IMR-90 (cell line): ENCODE results near the gene SMCP. TPM values are rescaled to one million over a fixed set of nuclear protein-coding genes. Genes with fewer than 3 reads are reported as not detected.

Experiments used
- ATAC-seq: fragments of 200-7000 bp; cut with Tn5 transposase; 2 replicates; pipeline ENCODE4 v1.9.1; 2020; ENCODE audit warnings: low read depth, mild to moderate bottlenecking, moderate library complexity
- BruUV-seq: library from RNA; stranded (reverse); fragments of 400-500 nt; replicated peaks from 2 replicates; lab custom pipeline; 2021; lab: Mats Ljungman, UMichigan
- CTCF ChIA-PET: fragments of 300-600 bp; formaldehyde crosslinking; extraction: SDS; loops from one replicate; lab custom pipeline; 2021; ENCODE audit warnings: antibody characterized with exemption; lab: Yijun Ruan, JAX
- POLR2A ChIA-PET: fragments of 300-600 bp; sonication (Branson Sonifier 250); formaldehyde crosslinking; loops from one replicate; lab custom pipeline; 2022; ENCODE audit warnings: antibody characterized with exemption; ENCODE audit not compliant: unreplicated experiment; lab: Charles Lee
- DNase-seq: peaks from one replicate; pipeline ENCODE4 v3.0.0; 2013
- H2AFZ ChIP-seq: replicated peaks from 2 replicates; pipeline ENCODE3; 2013; ENCODE audit warnings: low read length, mild to moderate bottlenecking; ENCODE audit not compliant: poor library complexity
- H2AK5ac ChIP-seq: 2 replicates; pipeline ENCODE4 v1.6.1; 2013; ENCODE audit warnings: low read depth, low read length, inconsistent platforms
- H2AK9ac ChIP-seq: replicated peaks from 2 replicates; pipeline ENCODE3; 2013; ENCODE audit warnings: mild to moderate bottlenecking, low read depth, low read length, moderate library complexity; ENCODE audit not compliant: poor library complexity
- H2BK120ac ChIP-seq: 2 replicates; pipeline ENCODE4 v1.6.1; 2013; ENCODE audit warnings: low read depth, low read length, inconsistent platforms
- H2BK15ac ChIP-seq: 3 replicates; pipeline ENCODE4 v1.6.1; 2013; ENCODE audit warnings: low read depth, low read length, inconsistent platforms
- H2BK20ac ChIP-seq: 2 replicates; pipeline ENCODE4 v1.6.1; 2013; ENCODE audit warnings: low read depth, mild to moderate bottlenecking, inconsistent platforms, low read length, moderate library complexity
- H2BK5ac ChIP-seq: 2 replicates; pipeline ENCODE4 v1.6.1; 2013; ENCODE audit warnings: mild to moderate bottlenecking, low read depth, low read length, inconsistent platforms; ENCODE audit not compliant: poor library complexity, severe bottlenecking
- H3K14ac ChIP-seq: replicated peaks from 2 replicates; pipeline ENCODE4 v1.6.1; 2013; ENCODE audit warnings: low read depth, low read length, inconsistent platforms
- H3K18ac ChIP-seq: 2 replicates; pipeline ENCODE4 v1.6.1; 2013; ENCODE audit warnings: low read depth, low read length, control low read depth
- H3K23ac ChIP-seq: 2 replicates; pipeline ENCODE4 v1.6.1; 2013; ENCODE audit warnings: low read depth, low read length, inconsistent platforms
- H3K27ac ChIP-seq: 2 replicates; pipeline ENCODE4 v1.5.1; 2013; ENCODE audit warnings: mild to moderate bottlenecking, control low read depth, low read length; ENCODE audit not compliant: insufficient read depth
- H3K27me3 ChIP-seq: 2 replicates; pipeline ENCODE4 v1.6.1; 2013; ENCODE audit warnings: low read length; ENCODE audit not compliant: control insufficient read depth, insufficient read depth
- H3K36me3 ChIP-seq: 2 replicates; pipeline ENCODE4 v1.6.1; 2013; ENCODE audit warnings: low read length, mixed read lengths; ENCODE audit not compliant: control insufficient read depth, insufficient read depth
- H3K4ac ChIP-seq: 2 replicates; pipeline ENCODE4 v1.6.1; 2013; ENCODE audit warnings: low read depth, low read length, inconsistent platforms
- H3K4me1 ChIP-seq: 2 replicates; pipeline ENCODE4 v1.6.1; 2013; ENCODE audit warnings: low read length, mixed read lengths; ENCODE audit not compliant: control insufficient read depth, insufficient read depth
- H3K4me2 ChIP-seq: 2 replicates; pipeline ENCODE4 v1.6.1; 2013; ENCODE audit warnings: low read depth, mild to moderate bottlenecking, control low read depth, low read length, moderate library complexity
- H3K4me3 ChIP-seq: 2 replicates; pipeline ENCODE4 v1.5.1; 2013; ENCODE audit warnings: low read depth, mild to moderate bottlenecking, control low read depth, low read length, moderate library complexity; ENCODE audit not compliant: insufficient read depth
- H3K56ac ChIP-seq: 2 replicates; pipeline ENCODE4 v1.6.1; 2013; ENCODE audit warnings: low read length, inconsistent platforms; ENCODE audit not compliant: insufficient read depth; ENCODE audit errors: extremely low read depth
- H3K79me1 ChIP-seq, 2 experiments: 2 replicates each; pipeline ENCODE4 v1.6.1; 2013; ENCODE audit warnings: low read length in 2 of 2, inconsistent platforms in 1 of 2, low read depth in 1 of 2
- H3K9ac ChIP-seq: 2 replicates; pipeline ENCODE4 v1.6.1; 2013; ENCODE audit warnings: low read depth, low read length, control low read depth
- H3K9me1 ChIP-seq: 2 replicates; pipeline ENCODE4 v1.6.1; 2013; ENCODE audit warnings: low read length, inconsistent platforms; ENCODE audit not compliant: insufficient read depth
- H3K9me3 ChIP-seq: 2 replicates; pipeline ENCODE4 v1.6.1; 2013; ENCODE audit warnings: low read length; ENCODE audit not compliant: control insufficient read depth, insufficient read depth
- H4K20me1 ChIP-seq: 2 replicates; pipeline ENCODE4 v1.6.1; 2013; ENCODE audit warnings: low read length, inconsistent platforms; ENCODE audit not compliant: insufficient read depth
- H4K5ac ChIP-seq: 2 replicates; pipeline ENCODE4 v1.6.1; 2013; ENCODE audit warnings: mild to moderate bottlenecking, low read depth, low read length, control low read depth
- H4K8ac ChIP-seq, 2 experiments: 2 replicates each; pipeline ENCODE4 v1.6.1; 2013; ENCODE audit warnings: low read depth in 2 of 2, low read length in 2 of 2, control low read depth in 1 of 2, inconsistent platforms in 1 of 2
- H4K91ac ChIP-seq: 2 replicates; pipeline ENCODE4 v1.6.1; 2013; ENCODE audit warnings: low read depth, low read length, inconsistent platforms; ENCODE audit not compliant: insufficient read depth
- BHLHE40 ChIP-seq: fragments of 150-350 bp; IDR thresholded peaks from 2 replicates; pipeline ENCODE4 v1.6.1; 2016; ENCODE audit warnings: mild to moderate bottlenecking, low read depth, low read length
- CEBPB ChIP-seq: IDR thresholded peaks from 2 replicates; pipeline ENCODE4 v1.6.1; 2012; ENCODE audit warnings: low read depth, low read length, improper control_type of control experiment
- CHD1 ChIP-seq: IDR thresholded peaks from 2 replicates; pipeline ENCODE4 v1.6.1; 2012; ENCODE audit warnings: low read depth, low read length, improper control_type of control experiment
- CTCF ChIP-seq: conservative IDR thresholded peaks from 2 replicates; pipeline ENCODE4 v1.5.1; 2012; ENCODE audit warnings: mild to moderate bottlenecking, low read depth, low read length, improper control_type of control experiment
- ELK1 ChIP-seq: fragments of 150-350 bp; IDR thresholded peaks from 2 replicates; pipeline ENCODE4 v1.6.1; 2016; ENCODE audit warnings: low read depth, mild to moderate bottlenecking, low read length, moderate library complexity, borderline replicate concordance
- FOS ChIP-seq: fragments of 150-350 bp; IDR thresholded peaks from 2 replicates; pipeline ENCODE4 v1.6.1; 2016; ENCODE audit warnings: low read depth, low read length
- MAFK ChIP-seq: IDR thresholded peaks from 2 replicates; pipeline ENCODE4 v1.6.1; 2012; ENCODE audit warnings: low read depth, low read length, improper control_type of control experiment
- MAZ ChIP-seq: IDR thresholded peaks from 2 replicates; pipeline ENCODE4 v1.6.1; 2012; ENCODE audit warnings: low read depth, mild to moderate bottlenecking, low read length, improper control_type of control experiment, moderate library complexity, borderline replicate concordance
- MXI1 ChIP-seq: IDR thresholded peaks from 2 replicates; pipeline ENCODE4 v1.6.1; 2012; ENCODE audit warnings: low read depth, mild to moderate bottlenecking, low read length, moderate library complexity, borderline replicate concordance
- NFE2L2 ChIP-seq: fragments of 150-350 bp; IDR thresholded peaks from 2 replicates; pipeline ENCODE4 v1.6.1; 2016; ENCODE audit warnings: low read depth, mild to moderate bottlenecking, low read length
- POLR2A ChIP-seq: IDR thresholded peaks from 2 replicates; pipeline ENCODE4 v1.6.1; 2012; ENCODE audit warnings: mild to moderate bottlenecking, low read depth, low read length
- RAD21 ChIP-seq: IDR thresholded peaks from 2 replicates; pipeline ENCODE4 v1.6.1; 2012; ENCODE audit warnings: low read length, improper control_type of control experiment
- RCOR1 ChIP-seq: IDR thresholded peaks from 2 replicates; pipeline ENCODE4 v1.6.1; 2012; ENCODE audit warnings: mild to moderate bottlenecking, low read length, improper control_type of control experiment; ENCODE audit not compliant: insufficient replicate concordance
- RFX5 ChIP-seq: IDR thresholded peaks from 2 replicates; pipeline ENCODE4 v1.8.0; 2012; ENCODE audit warnings: low read depth, mild to moderate bottlenecking, low read length, moderate library complexity
- SMC3 ChIP-seq: fragments of 150-350 bp; IDR thresholded peaks from 2 replicates; pipeline ENCODE4 v1.6.1; 2016; ENCODE audit warnings: low read depth, mild to moderate bottlenecking, antibody characterized with exemption, low read length, moderate library complexity
- USF2 ChIP-seq: fragments of 150-350 bp; IDR thresholded peaks from 2 replicates; pipeline ENCODE4 v1.6.1; 2017; ENCODE audit warnings: mild to moderate bottlenecking, antibody characterized with exemption, low read length, low read depth
- WGBS, 2 experiments: methylation state at CpG; one replicate each; pipeline versions ENCODE4 v1.1.5 to v1.1.7; 2013; ENCODE audit warnings: missing lambda C conversion rate in 2 of 2; ENCODE audit not compliant: insufficient read length in 1 of 2; ENCODE audit errors: extremely low coverage in 2 of 2; 5-methylcytosine and 5-hydroxymethylcytosine counted together
- dilution Hi-C: fragments of 300-500 bp; cut with HindIII; formaldehyde crosslinking; loops from one replicate; pipeline ENCODE4 v1.14.3; 2018; ENCODE audit warnings: low sequenced_read_pairs; ENCODE audit not compliant: unreplicated experiment
- in situ Hi-C: fragments of 300-500 bp; cut with MboI; formaldehyde crosslinking; loops from 3 replicates; pipeline ENCODE4 v1.14.3; 2019; ENCODE audit warnings: low sequenced_read_pairs, inconsistent platforms, mixed read lengths
- intact Hi-C: fragments of 100-400 bp; cut with micrococcal nuclease; formaldehyde crosslinking; loops from 2 replicates; pipeline ENCODE4 v1.10.0; 2022
- polyA plus RNA-seq, 3 experiments: library from polyadenylated mRNA; depleted of rRNA; stranded (reverse); fragments of >200 nt; gene quantifications; 2 replicates each; pipeline ENCODE4 v1.2.3, GENCODE V29; 2012; ENCODE audit warnings: low replicate concordance in 1 of 3
- total RNA-seq: library from RNA; depleted of rRNA; stranded (reverse); fragments of >200 nt; gene quantifications from 2 replicates; pipeline ENCODE4 v1.2.3, GENCODE V29; 2012

Gene SMCP
- total and polyA plus RNA-seq, 2 of the 4 experiments (the other 2 are of a cell fraction), result not detected

GRCh38 chr1:152899883-152900282 lies 21.8 kb downstream of the SMCP start:
- H3K4me2 ChIP-seq, result no peak overlapping the region
- H2AK5ac ChIP-seq, result no peak overlapping the region
- H3K9ac ChIP-seq, result no peak overlapping the region
- intact Hi-C loops, result no loop called here
- H4K5ac ChIP-seq, result no peak overlapping the region
- H3K79me1 ChIP-seq, result no peaks in the 10 kb centered on the region
- H3K14ac ChIP-seq, result no peak overlapping the region
- H2AK9ac ChIP-seq, result no peak overlapping the region
- no peak overlapping the region for H4K91ac ChIP-seq
- TF ChIP-seq FOS, result no peak
- no peak for TF ChIP-seq USF2
- no peak for TF ChIP-seq MXI1
- no peak for TF ChIP-seq CHD1
- no peak for TF ChIP-seq POLR2A
- no peak for TF ChIP-seq CEBPB
- no peak for TF ChIP-seq RAD21
- no peak for TF ChIP-seq RFX5
- TF ChIP-seq MAFK, result no peak
- TF ChIP-seq ELK1, result no peak
- TF ChIP-seq NFE2L2, result no peak
- TF ChIP-seq SMC3, result no peak
- no peak for TF ChIP-seq MAZ
- no peak for TF ChIP-seq RCOR1
- no peak for TF ChIP-seq BHLHE40
- TF ChIP-seq CTCF, result no peak
- no peak overlapping the region for H3K18ac ChIP-seq
- no peak overlapping the region for H4K8ac ChIP-seq
- no peaks in the 10 kb centered on the region for H3K4me1 ChIP-seq
- POLR2A ChIA-PET, result no interaction called here
- H2AFZ ChIP-seq, result no peak overlapping the region
- no peaks in the 10 kb centered on the region for H4K20me1 ChIP-seq
- H3K4ac ChIP-seq, result no peak overlapping the region
- CTCF ChIA-PET, result no interaction called here
- BruUV-seq, result no TSS peak
- H3K9me1 ChIP-seq, result no peaks in the 10 kb centered on the region
- H3K9me3 ChIP-seq, result no peaks in the 10 kb centered on the region
- ATAC-seq (no peak), DNase-seq (no peak)
- H2BK20ac ChIP-seq, result no peak overlapping the region
- H3K4me3 ChIP-seq, result no peak overlapping the region
- H3K27ac ChIP-seq, result no peak overlapping the region
- H3K23ac ChIP-seq, result no peak overlapping the region
- no peak overlapping the region for H2BK15ac ChIP-seq
- no peak overlapping the region for H3K56ac ChIP-seq
- WGBS, 2 experiments, result no CpG with 5 or more reads among the region's 2 CpGs
- H2BK5ac ChIP-seq, result no peak overlapping the region
- H3K36me3 ChIP-seq, result no peaks in the 10 kb centered on the region
- H2BK120ac ChIP-seq, result no peak overlapping the region
- dilution Hi-C loops, result no loop called here
- in situ Hi-C loops, result no loop called here
- H3K27me3 ChIP-seq, result no peaks in the 10 kb centered on the region
